Skeletal muscle satellite cell (primary cell): ENCODE measurements around the gene ADM. TPM values are rescaled to one million over a fixed set of nuclear protein-coding genes. Genes with fewer than 3 reads are reported as not detected.
A peak's percentile ranks its signal among the peaks of the same experiment; 100 is the strongest.

Experiments used
- H3K27me3 ChIP-seq: 2 replicates; pipeline ENCODE4 v1.7.0; 2013; ENCODE audit warnings: low read length; ENCODE audit not compliant: control insufficient read depth, insufficient read depth
- H3K36me3 ChIP-seq: 2 replicates; pipeline ENCODE4 v1.7.0; 2013; ENCODE audit warnings: mild to moderate bottlenecking, control low read depth, low read length; ENCODE audit not compliant: insufficient read depth
- H3K4me1 ChIP-seq: 2 replicates; pipeline ENCODE4 v1.7.0; 2013; ENCODE audit warnings: low read length; ENCODE audit not compliant: control insufficient read depth, insufficient read depth
- H3K4me2 ChIP-seq: 2 replicates; pipeline ENCODE4 v1.7.0; 2013; ENCODE audit warnings: mild to moderate bottlenecking, low read length
- H3K4me3 ChIP-seq: 2 replicates; pipeline ENCODE4 v1.7.0; 2013; ENCODE audit warnings: low read length
- H3K9ac ChIP-seq: 2 replicates; pipeline ENCODE4 v1.7.0; 2013; ENCODE audit warnings: mild to moderate bottlenecking, low read depth, low read length, moderate library complexity
- H3K9me3 ChIP-seq: replicated peaks from 2 replicates; pipeline ENCODE4 v1.7.0; 2013; ENCODE audit warnings: mild to moderate bottlenecking, control low read depth, low read length
- small RNA-seq: library from RNA; depleted of rRNA; stranded (forward); fragments of <200 nt; gene quantifications from one replicate; pipeline ENCODE3, GENCODE V24; 2012

ADM gene

GRCh38 chr11:10350334-10350733, 45.5 kb downstream of the ADM start:
- Histone ChIP-seq H3K4me1 (peaks cover 50% of the 10 kb centered on the region), H3K27me3 (no peaks in the 10 kb centered on the region), H3K36me3 (no peaks in the 10 kb centered on the region)

GRCh38 chr11:10351435-10351764, 46.5 kb downstream of the ADM start:
- Histone ChIP-seq H3K4me2 (peak overlapping the region; percentile 50), H3K9ac (peak overlapping the region; percentile 50), H3K9me3 (no peaks in the 10 kb centered on the region), H3K4me3 (peak overlapping the region; percentile 6), H3K27me3 (no peaks in the 10 kb centered on the region), H3K36me3 (no peaks in the 10 kb centered on the region), H3K4me1 (peaks cover 57% of the 10 kb centered on the region)

More at GRCh38 chr11:10350334-10350733, 45.5 kb downstream of the ADM start:
- peak overlapping the region; percentile 33 for H3K9ac ChIP-seq
- H3K4me2 ChIP-seq = no peak overlapping the region
- no peaks in the 10 kb centered on the region for H3K9me3 ChIP-seq
- no peak overlapping the region for H3K4me3 ChIP-seq

- H3K4me1 ChIP-seq = peaks cover 57% of the 10 kb centered on the region
- peak overlapping the region; percentile 50 for H3K9ac ChIP-seq
Measured at GRCh38 chr11:10351765-10352641, 47.1 kb downstream of the ADM start.

DNA sequence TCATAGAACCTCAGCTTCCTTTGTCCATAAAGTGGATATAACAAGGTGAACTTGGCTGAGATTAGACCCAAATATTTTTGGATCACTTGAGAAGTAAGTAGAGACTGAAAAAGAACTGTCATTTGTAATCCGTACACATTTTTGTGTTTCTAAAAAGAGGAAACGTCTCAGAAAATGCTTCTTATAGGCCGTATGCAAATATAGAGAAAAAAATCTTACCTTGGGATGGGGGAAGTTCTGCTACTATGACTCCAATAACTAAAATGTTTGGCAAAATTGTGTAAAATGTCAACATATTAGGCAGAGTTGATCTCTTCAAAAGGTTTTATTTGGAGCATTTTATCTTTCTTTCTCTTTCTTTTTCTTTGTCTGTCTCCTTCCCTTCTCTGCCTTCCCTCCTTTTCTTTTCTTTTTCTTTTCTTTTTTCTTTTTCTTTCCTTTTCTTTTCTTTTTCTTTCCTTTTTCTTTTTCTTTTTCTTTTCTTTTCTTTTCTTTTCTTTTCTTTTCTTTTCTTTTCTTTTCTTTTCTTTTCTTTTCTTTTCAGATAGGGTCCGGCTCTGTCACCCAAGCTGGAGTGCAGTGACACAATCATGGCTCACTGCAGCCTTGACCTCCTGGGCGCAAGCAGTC, 48.2 kb downstream of the ADM start:
- H3K4me1 ChIP-seq = peaks cover 57% of the 10 kb centered on the region

More at GRCh38 chr11:10351765-10352641, 47.1 kb downstream of the ADM start:
- Histone ChIP-seq H3K4me3 (peak overlapping the region; percentile 6), H3K4me2 (peak overlapping the region; percentile 50), H3K27me3 (no peaks in the 10 kb centered on the region), H3K9me3 (no peaks in the 10 kb centered on the region), H3K36me3 (no peaks in the 10 kb centered on the region)

DNA sequence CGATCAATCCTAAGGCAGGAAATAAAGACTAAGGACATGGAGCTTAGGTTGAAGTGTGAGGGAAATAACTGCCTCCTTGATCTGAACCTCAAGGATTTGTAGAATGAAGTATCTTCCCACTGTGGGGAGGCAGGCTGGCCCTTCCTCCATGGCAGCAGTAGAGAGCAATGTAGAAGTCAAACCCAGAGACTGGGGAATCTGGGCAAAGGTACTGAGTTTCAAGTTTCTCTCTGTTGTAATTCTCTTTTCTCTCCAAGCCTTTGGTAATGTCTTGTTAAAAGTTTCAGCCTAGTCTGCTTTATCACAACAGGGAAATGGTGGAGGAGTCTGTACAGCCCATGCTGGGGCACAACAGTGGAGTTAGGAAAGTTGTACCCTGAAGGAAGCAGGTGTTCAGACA, 49.5 kb downstream of the ADM start:
- H3K9ac ChIP-seq = peak overlapping the region; percentile 32
- H3K4me1 ChIP-seq = peaks cover 46% of the 10 kb centered on the region
- H3K9me3 ChIP-seq = no peaks in the 10 kb centered on the region
- no peaks in the 10 kb centered on the region for H3K36me3 ChIP-seq
- no peak overlapping the region for H3K4me3 ChIP-seq
- H3K4me2 ChIP-seq = no peak overlapping the region
- no peaks in the 10 kb centered on the region for H3K27me3 ChIP-seq

More for the DNA sequence above, 48.2 kb downstream of the ADM start:
- no peak overlapping the region for H3K4me3 ChIP-seq
- H3K4me2 ChIP-seq = no peak overlapping the region
- no peaks in the 10 kb centered on the region for H3K9me3 ChIP-seq
- H3K9ac ChIP-seq = no peak overlapping the region
- no peaks in the 10 kb centered on the region for H3K27me3 ChIP-seq
- no peaks in the 10 kb centered on the region for H3K36me3 ChIP-seq

DNA sequence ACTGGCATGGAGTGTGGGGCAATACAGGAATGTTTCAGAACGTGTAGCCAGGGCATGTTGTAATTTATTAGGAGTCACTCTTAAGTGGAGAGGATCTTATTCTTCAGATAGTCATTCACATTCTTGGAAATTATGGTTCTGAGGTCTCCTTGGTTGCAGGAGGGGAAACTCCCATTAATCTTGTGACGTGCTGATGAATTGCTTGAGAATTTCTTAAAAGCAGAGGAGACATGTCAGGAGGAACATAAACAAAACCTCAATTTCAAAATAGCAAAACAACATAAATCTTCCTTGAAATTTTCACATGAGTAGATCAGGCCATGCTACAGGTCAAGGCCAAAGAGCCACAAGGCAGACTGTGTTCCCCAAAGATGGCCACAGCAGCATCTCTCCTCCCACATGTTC, 50.4 kb downstream of the ADM start:
- Histone ChIP-seq H3K36me3 (no peaks in the 10 kb centered on the region), H3K4me1 (peaks cover 40% of the 10 kb centered on the region), H3K4me3 (no peak overlapping the region), H3K4me2 (no peak overlapping the region), H3K9me3 (no peaks in the 10 kb centered on the region), H3K9ac (peak overlapping the region; percentile 27), H3K27me3 (no peaks in the 10 kb centered on the region)

DNA sequence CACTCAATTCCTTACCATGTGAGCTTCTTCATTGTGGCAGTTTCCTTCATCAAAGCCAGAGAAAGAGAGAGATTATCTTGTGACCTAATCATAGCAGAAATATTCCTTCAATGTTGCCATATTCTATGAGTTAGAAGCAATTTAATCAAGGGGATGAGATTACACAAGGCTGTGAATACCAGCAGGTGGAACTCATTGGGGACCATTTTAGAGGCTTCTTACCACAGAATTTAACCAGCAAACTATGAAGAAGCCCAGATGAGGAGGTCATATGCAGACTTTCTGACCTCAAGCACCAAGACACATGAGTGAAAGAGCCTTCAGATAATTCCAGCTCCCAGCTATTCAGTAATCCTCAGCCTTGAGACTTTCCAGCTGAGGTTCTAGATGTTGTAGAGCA, 51.3 kb downstream of the ADM start:
- Histone ChIP-seq H3K27me3 (no peaks in the 10 kb centered on the region), H3K4me2 (no peak overlapping the region), H3K9ac (peak overlapping the region; percentile 27), H3K4me3 (no peak overlapping the region), H3K4me1 (peaks cover 31% of the 10 kb centered on the region), H3K9me3 (no peaks in the 10 kb centered on the region), H3K36me3 (no peaks in the 10 kb centered on the region)

Small RNA genes lying within 50 kb of the gene (small RNA-seq; reads per million reads assigned to genes)
- not detected for gene AC080023.2
